Activated gamma-delta T cell treated with Interleukin-2 at 50 U/mL for 16 hours (primary cell): ENCODE data around the gene CNTNAP1.
"Not testable (repeated sequence)": the region's sequence is repeated elsewhere in the genome, so short reads cannot be mapped to it uniquely, and the experiment has no call there.

ENCODE experiments used
- DNase-seq: peaks from one replicate; pipeline ENCODE4 v3.0.0-alpha.2; 2020

The CNTNAP1 gene

GRCh38 chr17:42681976-42682721 lies at the start of gene CNTNAP1:
Gene CNTNAP1, plus strand, starts transcription at chr17:42682531. Its CDS starts 299 bp downstream, at chr17:42682830.
- no peak for DNase-seq

- no peak for DNase-seq
These were observed 49.3 kb upstream of the CNTNAP1 start for GRCh38 chr17:42632949-42633444.

GRCh38 chr17:42639525-42640113 lies 42.7 kb upstream of the CNTNAP1 start:
- DNase-seq = no peak

- no peak for DNase-seq
These were observed 42.2 kb upstream of the CNTNAP1 start for GRCh38 chr17:42640121-42640520.

- no peak for DNase-seq
These were observed 40.0 kb upstream of the CNTNAP1 start for GRCh38 chr17:42642336-42642735.

- DNase-seq = no peak
These were observed 34.6 kb upstream of the CNTNAP1 start for GRCh38 chr17:42647778-42648177.

GRCh38 chr17:42651392-42651791 lies 30.9 kb upstream of the CNTNAP1 start:
- no peak for DNase-seq

GRCh38 chr17:42653179-42654124 lies 28.9 kb upstream of the CNTNAP1 start:
- DNase-seq = no peak

GRCh38 chr17:42655528-42655927 lies 26.8 kb upstream of the CNTNAP1 start:
- no peak for DNase-seq

- DNase-seq = no peak
These were observed 24.3 kb upstream of the CNTNAP1 start for GRCh38 chr17:42657824-42658588.

- peak; percentile 61 for DNase-seq
These were observed 23.0 kb upstream of the CNTNAP1 start, which contains the start of gene TUBG2 for GRCh38 chr17:42659079-42659931. Gene TUBG2, plus strand, starts transcription at chr17:42659284. Its CDS starts 220 bp downstream, at chr17:42659504.

GRCh38 chr17:42659932-42660274 lies 22.4 kb upstream of the CNTNAP1 start:
- DNase-seq = not testable (repeated sequence)

GRCh38 chr17:42660692-42661345 lies 21.5 kb upstream of the CNTNAP1 start:
- DNase-seq = no peak

GRCh38 chr17:42665581-42666001 lies 16.7 kb upstream of the CNTNAP1 start:
- DNase-seq = no peak

GRCh38 chr17:42666126-42666525 lies 16.2 kb upstream of the CNTNAP1 start:
- DNase-seq = not testable (repeated sequence)

GRCh38 chr17:42667088-42667951 lies 15.0 kb upstream of the CNTNAP1 start:
- DNase-seq = no peak

- DNase-seq = no peak
These were observed 12.7 kb upstream of the CNTNAP1 start for GRCh38 chr17:42669705-42669976.

- peak; percentile 32 for DNase-seq
These were observed 12.1 kb upstream of the CNTNAP1 start for GRCh38 chr17:42669977-42670788.
